ENCODE results near the gene RNF144A.

DNA sequence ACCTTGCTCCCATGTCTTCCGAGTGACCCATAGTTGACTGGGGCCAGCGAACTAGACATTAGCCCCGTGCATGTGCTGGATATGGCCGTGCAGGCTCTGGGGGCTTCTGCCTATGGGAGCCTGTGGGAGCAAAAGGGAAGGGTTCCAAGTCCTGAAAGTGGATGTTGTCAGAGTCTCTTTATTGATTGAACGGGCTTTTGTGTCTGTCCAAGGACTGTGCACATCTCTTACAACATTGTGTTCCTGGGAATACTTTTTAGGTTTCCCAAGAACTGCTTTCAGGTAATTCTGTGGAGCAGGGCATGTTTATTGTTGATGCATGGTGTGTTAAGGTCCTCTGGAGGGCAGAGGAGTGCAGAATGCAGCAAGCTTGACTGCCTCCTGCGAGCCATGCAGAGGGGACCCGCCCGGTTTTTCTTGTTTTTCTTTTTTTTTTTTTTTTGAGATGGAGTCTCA is 5.0 kb downstream of the RNF144A start:
- TF ChIP-seq GATA2 (IDR thresholded peaks at IDR 0.05; ENCODE audit: low read depth, low read length) (no peak), GATA3 (IDR thresholded peaks at IDR 0.05; ENCODE audit: low read depth, low read length) (no peak)
